ENCODE data around the gene KLHL14. TPM values are rescaled to one million over a fixed set of nuclear protein-coding genes. Genes with fewer than 3 reads are reported as not detected.

Gene KLHL14
- total RNA-seq, 1 experiment from 2014 or later: 0.07 TPM

DNA sequence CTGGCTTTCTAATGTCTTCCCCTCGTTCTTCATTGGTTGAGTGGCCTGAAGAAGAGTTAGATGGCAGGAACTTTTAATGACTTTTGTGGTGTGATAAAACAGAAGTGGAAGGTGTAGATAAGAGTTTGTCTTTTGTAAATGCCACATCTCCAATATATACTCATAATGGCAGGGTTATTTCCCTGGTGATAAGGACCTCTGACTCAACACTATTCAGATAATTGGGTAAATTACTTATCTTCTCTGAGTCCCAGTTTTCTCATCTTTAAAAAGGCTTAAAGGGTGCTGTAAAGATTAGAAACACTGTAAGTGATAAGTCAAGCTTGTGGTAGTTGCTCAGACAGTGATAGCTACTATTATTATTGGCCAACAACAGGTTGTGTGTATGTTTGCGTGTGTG is 9.5 kb downstream of the KLHL14 start:
- no peaks in the 10 kb centered on the region for H3K36me3 Mint-ChIP-seq (ENCODE audit: insufficient read depth, unreplicated experiment)
- H3K27me3 Mint-ChIP-seq (ENCODE audit: unreplicated experiment): no peaks in the 10 kb centered on the region
- H3K9me3 Mint-ChIP-seq (ENCODE audit: low read depth, unreplicated experiment): no peaks in the 10 kb centered on the region
- TF ChIP-seq, protein P1, sequence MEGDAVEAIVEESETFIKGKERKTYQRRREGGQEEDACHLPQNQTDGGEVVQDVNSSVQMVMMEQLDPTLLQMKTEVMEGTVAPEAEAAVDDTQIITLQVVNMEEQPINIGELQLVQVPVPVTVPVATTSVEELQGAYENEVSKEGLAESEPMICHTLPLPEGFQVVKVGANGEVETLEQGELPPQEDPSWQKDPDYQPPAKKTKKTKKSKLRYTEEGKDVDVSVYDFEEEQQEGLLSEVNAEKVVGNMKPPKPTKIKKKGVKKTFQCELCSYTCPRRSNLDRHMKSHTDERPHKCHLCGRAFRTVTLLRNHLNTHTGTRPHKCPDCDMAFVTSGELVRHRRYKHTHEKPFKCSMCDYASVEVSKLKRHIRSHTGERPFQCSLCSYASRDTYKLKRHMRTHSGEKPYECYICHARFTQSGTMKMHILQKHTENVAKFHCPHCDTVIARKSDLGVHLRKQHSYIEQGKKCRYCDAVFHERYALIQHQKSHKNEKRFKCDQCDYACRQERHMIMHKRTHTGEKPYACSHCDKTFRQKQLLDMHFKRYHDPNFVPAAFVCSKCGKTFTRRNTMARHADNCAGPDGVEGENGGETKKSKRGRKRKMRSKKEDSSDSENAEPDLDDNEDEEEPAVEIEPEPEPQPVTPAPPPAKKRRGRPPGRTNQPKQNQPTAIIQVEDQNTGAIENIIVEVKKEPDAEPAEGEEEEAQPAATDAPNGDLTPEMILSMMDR (IDR thresholded peaks at IDR 0.05; ENCODE audit: unreplicated experiment): no peak
- no peak overlapping the region for H3K4me3 Mint-ChIP-seq (ENCODE audit: low read depth, unreplicated experiment)
- no peak for DNase-seq
- no peak overlapping the region for H3K27ac Mint-ChIP-seq (ENCODE audit: unreplicated experiment)
- BruUV-seq (replicated peaks): no TSS peak
- intact Hi-C loops (cut with micrococcal nuclease; ENCODE audit: unreplicated experiment): no loop called here
- CTCF ChIA-PET: no interaction called here
- H3K4me1 Mint-ChIP-seq (ENCODE audit: low read depth, unreplicated experiment): no peaks in the 10 kb centered on the region

GRCh38 chr18:32761231-32761630 is 11.6 kb downstream of the KLHL14 start:
- Mint-ChIP-seq H3K9me3 (ENCODE audit: low read depth, unreplicated experiment) (no peaks in the 10 kb centered on the region), H3K27ac (ENCODE audit: unreplicated experiment) (no peak overlapping the region), H3K27me3 (ENCODE audit: unreplicated experiment) (no peaks in the 10 kb centered on the region), H3K4me3 (ENCODE audit: low read depth, unreplicated experiment) (no peak overlapping the region), H3K36me3 (ENCODE audit: insufficient read depth, unreplicated experiment) (no peaks in the 10 kb centered on the region), H3K4me1 (ENCODE audit: low read depth, unreplicated experiment) (no peaks in the 10 kb centered on the region)
- DNase-seq: no peak
- TF ChIP-seq, protein P1 (IDR thresholded peaks at IDR 0.05; ENCODE audit: unreplicated experiment): no peak
- BruUV-seq (replicated peaks): no TSS peak
- CTCF ChIA-PET: no interaction called here
- intact Hi-C loops (cut with micrococcal nuclease; ENCODE audit: unreplicated experiment): no loop called here

DNA sequence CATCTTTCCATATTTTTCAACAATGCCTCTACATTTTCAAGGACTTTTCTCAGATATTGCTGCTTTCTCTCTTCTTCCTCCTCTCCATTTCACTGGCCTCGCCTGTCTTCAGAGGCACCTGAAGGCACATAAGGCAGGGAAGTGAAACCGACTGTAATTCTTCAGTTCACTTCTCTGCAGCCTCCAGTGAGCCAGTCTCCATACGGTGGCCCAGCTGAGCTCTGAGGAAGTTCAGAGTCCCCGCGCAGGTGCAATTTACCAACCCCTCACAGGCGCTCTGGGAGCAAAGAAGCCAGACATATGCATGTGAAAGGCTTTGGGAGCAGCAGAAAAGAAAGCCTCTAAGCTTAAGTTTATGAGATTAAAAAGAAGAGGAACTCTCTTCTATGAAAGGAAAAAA is 12.4 kb downstream of the KLHL14 start:
- DNase-seq: no peak
- Mint-ChIP-seq H3K36me3 (ENCODE audit: insufficient read depth, unreplicated experiment) (no peaks in the 10 kb centered on the region), H3K9me3 (ENCODE audit: low read depth, unreplicated experiment) (no peaks in the 10 kb centered on the region), H3K27me3 (ENCODE audit: unreplicated experiment) (no peaks in the 10 kb centered on the region), H3K4me3 (ENCODE audit: low read depth, unreplicated experiment) (no peak overlapping the region), H3K4me1 (ENCODE audit: low read depth, unreplicated experiment) (no peaks in the 10 kb centered on the region), H3K27ac (ENCODE audit: unreplicated experiment) (no peak overlapping the region)
- intact Hi-C loops (cut with micrococcal nuclease; ENCODE audit: unreplicated experiment): no loop called here
- CTCF ChIA-PET: no interaction called here
- TF ChIP-seq, protein P1 (IDR thresholded peaks at IDR 0.05; ENCODE audit: unreplicated experiment): no peak
- no TSS peak for BruUV-seq (replicated peaks)

DNA sequence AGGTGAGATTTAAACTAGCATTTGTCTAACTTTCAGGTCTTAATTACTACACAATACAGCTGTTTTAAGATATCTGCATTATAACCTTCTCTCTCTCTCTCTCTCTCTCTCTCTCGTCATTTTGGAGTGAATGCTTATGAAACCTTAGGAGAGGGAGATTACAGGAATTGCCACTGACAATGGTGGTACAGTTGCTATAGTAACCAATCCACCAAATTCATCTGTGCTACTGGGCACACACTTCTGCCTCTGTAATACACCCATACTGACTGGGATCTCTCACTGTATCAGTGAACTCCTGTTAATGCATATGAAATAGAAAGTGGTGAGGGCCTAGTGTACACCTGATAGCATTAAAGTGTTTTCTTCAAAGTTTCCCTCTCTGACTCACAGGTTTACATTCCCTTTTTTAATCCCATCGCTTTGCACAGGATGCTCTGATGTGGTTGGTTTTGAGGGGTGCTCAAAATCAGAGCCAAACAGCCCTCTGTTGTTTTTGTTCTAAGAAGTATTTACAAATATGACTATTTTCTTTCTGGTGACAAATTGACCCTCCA is 13.1 kb downstream of the KLHL14 start:
- no peaks in the 10 kb centered on the region for H3K4me1 Mint-ChIP-seq (ENCODE audit: low read depth, unreplicated experiment)
- no peaks in the 10 kb centered on the region for H3K9me3 Mint-ChIP-seq (ENCODE audit: low read depth, unreplicated experiment)
- H3K36me3 Mint-ChIP-seq (ENCODE audit: insufficient read depth, unreplicated experiment): no peaks in the 10 kb centered on the region
- intact Hi-C loops (cut with micrococcal nuclease; ENCODE audit: unreplicated experiment): no loop called here
- H3K27ac Mint-ChIP-seq (ENCODE audit: unreplicated experiment): no peak overlapping the region
- CTCF ChIA-PET: no interaction called here
- peaks cover 6% of the 10 kb centered on the region for H3K27me3 Mint-ChIP-seq (ENCODE audit: unreplicated experiment)
- BruUV-seq (replicated peaks): no TSS peak
- DNase-seq: no peak
- TF ChIP-seq, protein P1 (IDR thresholded peaks at IDR 0.05; ENCODE audit: unreplicated experiment): no peak
- no peak overlapping the region for H3K4me3 Mint-ChIP-seq (ENCODE audit: low read depth, unreplicated experiment)
